BJ (cell line): Measurements from ENCODE around the gene TMEM140. TPM values are rescaled to one million over a fixed set of nuclear protein-coding genes. Genes with fewer than 3 reads are reported as not detected.

Experiments used
- CTCF ChIA-PET: fragments of 350-600 bp; formaldehyde crosslinking; extraction: SDS; loops from one replicate; lab custom pipeline; 2021; ENCODE audit warnings: antibody characterized with exemption, inconsistent platforms; lab: Yijun Ruan, JAX
- POLR2A ChIA-PET: fragments of 300-600 bp; sonication (Branson Sonifier 250); formaldehyde crosslinking; extraction: SDS; loops from one replicate; lab custom pipeline; 2021; ENCODE audit warnings: antibody characterized with exemption; lab: Charles Lee
- DNase-seq: peaks from one replicate; pipeline ENCODE4 v3.0.0-alpha.2; 2011; ENCODE audit warnings: low read depth
- H3K27me3 ChIP-seq: 2 replicates; pipeline ENCODE4 v1.6.0; 2011; ENCODE audit warnings: low read length; ENCODE audit not compliant: control insufficient read depth, insufficient read depth
- H3K36me3 ChIP-seq: 2 replicates; pipeline ENCODE4 v1.5.1; 2011; ENCODE audit warnings: low read length; ENCODE audit not compliant: control insufficient read depth, insufficient read depth
- H3K4me3 ChIP-seq: 2 replicates; pipeline ENCODE4 v1.5.1; 2011; ENCODE audit warnings: low read depth, mild to moderate bottlenecking, control low read depth, low read length
- polyA plus RNA-seq: library from polyadenylated mRNA; depleted of rRNA; stranded (reverse); fragments of >200 nt; gene quantifications from 2 replicates; pipeline ENCODE4 v1.2.3, GENCODE V29; 2011
- TF ChIP-seq, protein P1 (sequence below): IDR thresholded peaks from 2 replicates; pipeline ENCODE4 v1.5.1; 2011; ENCODE audit warnings: low read depth, mild to moderate bottlenecking, control low read depth, inconsistent platforms, low read length, moderate library complexity; ENCODE audit not compliant: insufficient read depth

The TMEM140 gene
- polyA plus RNA-seq, 1 experiment = 5.5 TPM

DNA sequence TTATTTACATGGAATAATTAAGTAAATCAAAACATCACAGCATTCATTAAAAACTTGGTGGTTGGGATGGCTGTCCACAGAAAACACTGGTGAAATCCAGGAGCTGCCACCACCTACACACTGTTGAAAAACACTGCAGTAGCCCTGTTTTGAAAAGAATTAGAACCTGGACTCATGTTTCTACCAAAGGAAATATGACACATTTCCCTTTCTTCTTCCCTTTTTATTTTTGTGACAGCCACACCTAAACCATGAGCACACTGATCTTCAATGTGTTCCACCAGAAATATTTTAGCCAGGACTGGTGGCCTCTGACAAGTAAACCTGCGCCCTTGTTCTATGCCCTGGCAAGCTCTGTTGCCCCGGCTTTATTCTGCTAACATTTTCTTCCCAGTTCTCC, 3.3 kb downstream of the TMEM140 start:
- Histone ChIP-seq H3K27me3 (no peaks in the 10 kb centered on the region), H3K4me3 (no peak overlapping the region), H3K36me3 (no peaks in the 10 kb centered on the region)
- CTCF ChIA-PET = no interaction called here
- TF ChIP-seq, protein P1, sequence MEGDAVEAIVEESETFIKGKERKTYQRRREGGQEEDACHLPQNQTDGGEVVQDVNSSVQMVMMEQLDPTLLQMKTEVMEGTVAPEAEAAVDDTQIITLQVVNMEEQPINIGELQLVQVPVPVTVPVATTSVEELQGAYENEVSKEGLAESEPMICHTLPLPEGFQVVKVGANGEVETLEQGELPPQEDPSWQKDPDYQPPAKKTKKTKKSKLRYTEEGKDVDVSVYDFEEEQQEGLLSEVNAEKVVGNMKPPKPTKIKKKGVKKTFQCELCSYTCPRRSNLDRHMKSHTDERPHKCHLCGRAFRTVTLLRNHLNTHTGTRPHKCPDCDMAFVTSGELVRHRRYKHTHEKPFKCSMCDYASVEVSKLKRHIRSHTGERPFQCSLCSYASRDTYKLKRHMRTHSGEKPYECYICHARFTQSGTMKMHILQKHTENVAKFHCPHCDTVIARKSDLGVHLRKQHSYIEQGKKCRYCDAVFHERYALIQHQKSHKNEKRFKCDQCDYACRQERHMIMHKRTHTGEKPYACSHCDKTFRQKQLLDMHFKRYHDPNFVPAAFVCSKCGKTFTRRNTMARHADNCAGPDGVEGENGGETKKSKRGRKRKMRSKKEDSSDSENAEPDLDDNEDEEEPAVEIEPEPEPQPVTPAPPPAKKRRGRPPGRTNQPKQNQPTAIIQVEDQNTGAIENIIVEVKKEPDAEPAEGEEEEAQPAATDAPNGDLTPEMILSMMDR = no peak
- no peak for DNase-seq
- POLR2A ChIA-PET = no interaction called here

DNA sequence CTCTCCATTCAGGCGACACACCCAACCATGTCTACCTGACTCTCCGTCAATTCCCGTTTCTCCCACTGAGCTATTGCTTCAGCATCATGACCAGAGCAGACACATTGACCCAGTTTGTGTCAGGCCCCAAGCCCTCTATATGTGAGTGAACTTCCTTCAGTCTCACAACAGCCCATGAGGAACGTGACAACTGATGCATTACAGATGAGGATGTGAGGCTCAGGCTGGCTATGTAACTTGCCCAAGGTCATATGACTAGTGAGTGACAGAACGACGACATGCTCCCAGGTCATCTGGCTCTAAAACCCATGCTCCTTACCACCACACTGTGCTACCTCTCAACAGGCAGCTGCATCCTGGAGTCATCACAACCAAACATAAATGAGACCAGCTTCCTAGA, 3.7 kb downstream of the TMEM140 start:
- CTCF ChIA-PET = no interaction called here
- POLR2A ChIA-PET = no interaction called here
- H3K4me3 ChIP-seq = no peak overlapping the region
- TF ChIP-seq, protein P1 = no peak
- no peaks in the 10 kb centered on the region for H3K27me3 ChIP-seq
- DNase-seq = no peak
- H3K36me3 ChIP-seq = no peaks in the 10 kb centered on the region

DNA sequence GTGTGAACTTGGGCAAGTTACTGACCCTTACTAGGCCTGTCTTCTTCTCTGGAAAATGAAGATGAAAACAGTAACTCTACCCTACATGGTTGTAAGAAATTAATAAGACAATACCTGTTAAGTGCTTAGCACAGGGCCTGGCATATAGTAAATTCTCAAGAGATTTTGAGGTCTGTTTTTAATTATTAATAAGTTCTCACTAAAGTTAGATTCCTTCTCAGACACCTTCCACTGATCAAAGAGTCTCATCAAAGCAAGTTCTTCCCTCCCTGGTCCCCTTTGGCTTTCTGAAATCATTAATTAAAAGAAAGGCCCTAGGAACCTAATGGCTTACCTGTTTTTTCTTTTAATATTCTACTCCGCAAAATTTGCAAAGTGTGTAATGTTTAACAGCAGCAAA, 4.6 kb downstream of the TMEM140 start:
- ChIA-PET POLR2A (no interaction called here), CTCF (no interaction called here)
- Histone ChIP-seq H3K27me3 (no peaks in the 10 kb centered on the region), H3K36me3 (no peaks in the 10 kb centered on the region), H3K4me3 (no peak overlapping the region)
- TF ChIP-seq, protein P1 = no peak
- no peak for DNase-seq

DNA sequence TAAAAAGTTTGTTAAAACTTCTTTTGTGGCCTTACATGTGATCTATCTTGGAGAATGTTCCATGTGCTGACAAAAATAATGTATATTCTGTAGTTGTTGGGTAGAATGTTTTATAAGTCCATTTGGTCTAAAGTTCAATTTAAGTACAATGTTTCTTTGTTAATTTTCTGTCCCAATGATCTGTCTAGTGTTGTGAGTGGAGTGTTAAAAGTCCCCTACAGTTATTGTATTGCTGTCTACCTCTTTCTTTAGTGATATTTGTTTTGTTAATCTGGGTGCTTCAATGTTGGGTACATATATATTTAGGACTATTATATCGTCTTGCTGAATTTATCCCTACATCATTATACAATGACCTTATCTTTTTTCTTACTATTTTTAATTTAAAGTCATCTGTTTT, 6.9 kb downstream of the TMEM140 start:
- no peak for DNase-seq
- H3K4me3 ChIP-seq = no peak overlapping the region
- TF ChIP-seq, protein P1 = no peak
- ChIA-PET CTCF (no interaction called here), POLR2A (no interaction called here)
- H3K36me3 ChIP-seq = no peaks in the 10 kb centered on the region
- H3K27me3 ChIP-seq = no peaks in the 10 kb centered on the region

DNA sequence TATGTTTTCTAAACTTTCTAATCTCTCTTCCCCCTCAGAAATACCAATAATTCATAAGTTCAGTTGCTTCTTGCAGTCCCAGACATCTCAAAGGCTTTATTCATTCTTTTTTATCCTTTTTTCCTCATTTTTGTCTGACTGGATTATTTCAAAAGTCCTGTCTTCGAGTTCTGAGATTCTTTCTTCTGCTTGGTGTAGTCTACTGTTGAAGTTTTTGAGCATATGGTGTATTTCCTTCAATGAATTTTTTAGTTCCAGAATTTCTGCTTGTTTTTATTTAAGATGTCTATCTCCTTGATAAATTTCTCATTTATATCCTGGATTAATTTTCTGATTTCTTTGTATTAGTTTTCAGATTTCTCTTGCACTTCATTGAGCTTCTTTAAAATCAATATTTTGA, 8.4 kb downstream of the TMEM140 start:
- Histone ChIP-seq H3K36me3 (no peaks in the 10 kb centered on the region), H3K4me3 (no peak overlapping the region), H3K27me3 (no peaks in the 10 kb centered on the region)
- ChIA-PET CTCF (interaction anchor here (1.9 kb wide), 1 partner anchor 8 kb away, joined by 4 read pairs; the partner anchor contains the start of gene TMEM140), POLR2A (no interaction called here)
- DNase-seq = no peak
- TF ChIP-seq, protein P1 = no peak
